Measurements from ENCODE around the gene CARD14.
"Not testable (repeated sequence)": the region's sequence is repeated elsewhere in the genome, so short reads cannot be mapped to it uniquely, and the experiment has no call there.

CARD14 gene

DNA sequence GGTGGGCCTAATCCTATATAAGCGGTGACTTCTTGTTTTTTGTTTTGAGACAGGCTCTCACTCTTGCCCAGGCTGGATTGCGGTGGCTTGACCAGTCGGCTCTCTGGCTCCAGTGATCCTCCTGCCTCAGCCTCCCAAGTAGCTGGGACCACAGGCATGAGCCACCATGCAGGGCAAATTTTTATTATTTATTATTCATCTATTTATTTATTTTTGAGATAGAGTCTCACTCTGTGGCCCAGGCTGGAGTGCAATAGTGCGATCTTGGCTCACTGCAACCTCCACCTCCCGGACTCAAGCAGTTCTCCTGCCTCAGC lies 86.2 kb downstream of the CARD14 start:
- DNase-seq: no peak

DNA sequence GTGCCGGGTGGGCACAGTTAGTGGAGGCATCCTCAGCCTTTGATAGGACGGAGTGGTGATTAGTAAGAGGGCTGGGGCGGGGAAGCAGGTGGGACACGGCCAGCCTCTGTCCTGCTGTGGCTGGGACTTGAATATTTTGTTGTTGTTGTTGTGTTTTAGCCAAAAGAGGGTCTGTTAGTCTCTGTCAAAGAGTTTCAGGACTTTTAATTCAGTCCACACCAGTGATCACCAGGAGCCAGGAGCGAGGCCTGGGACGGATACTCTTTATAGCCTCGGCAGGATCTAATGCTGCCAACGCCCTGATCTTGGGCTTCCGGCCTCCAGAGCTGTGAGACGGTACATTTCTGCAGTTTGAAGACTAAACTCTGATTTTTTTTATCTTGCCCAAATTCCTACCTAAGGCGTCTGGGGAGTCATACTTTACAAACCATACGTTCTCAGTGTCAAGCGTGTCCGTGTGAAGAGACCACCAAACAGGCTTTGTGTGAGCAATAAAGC lies 87.9 kb downstream of the CARD14 start:
- no peak for DNase-seq

- not testable (repeated sequence) for DNase-seq
These were observed 88.5 kb downstream of the CARD14 start for GRCh38 chr17:80258296-80258695.
